ENCODE measurements around the gene IL36B.

GRCh38 chr2:113011108-113011507, 41.6 kb downstream of the IL36B start:
- no peak for TF ChIP-seq CTCF (IDR thresholded peaks at IDR 0.05)
- TF ChIP-seq ZFX (IDR thresholded peaks at IDR 0.05; ENCODE audit: borderline replicate concordance), result no peak

Measured in 22Rv1 (cell line).